Activated CD4-positive, CD25-positive, alpha-beta regulatory T cell treated with anti-CD3 and anti-CD28 coated beads, Interleukin-2, amount 50 U/mL, for 72 hours (primary cell): ENCODE data around the gene ADAMTS15.
"Not testable (repeated sequence)": the region's sequence is repeated elsewhere in the genome, so short reads cannot be mapped to it uniquely, and the experiment has no call there.

ENCODE experiments used
- DNase-seq: peaks from one replicate; pipeline ENCODE4 v3.0.0; 2021

Gene ADAMTS15

GRCh38 chr11:130436171-130436570 is 12.3 kb upstream of the ADAMTS15 start:
- DNase-seq = no peak

- DNase-seq = no peak
Observed at GRCh38 chr11:130437848-130438247, 10.6 kb upstream of the ADAMTS15 start.

GRCh38 chr11:130438401-130439159 is 9.9 kb upstream of the ADAMTS15 start:
- not testable (repeated sequence) for DNase-seq

- DNase-seq = no peak
Observed at GRCh38 chr11:130439160-130439519, 9.3 kb upstream of the ADAMTS15 start.

DNA sequence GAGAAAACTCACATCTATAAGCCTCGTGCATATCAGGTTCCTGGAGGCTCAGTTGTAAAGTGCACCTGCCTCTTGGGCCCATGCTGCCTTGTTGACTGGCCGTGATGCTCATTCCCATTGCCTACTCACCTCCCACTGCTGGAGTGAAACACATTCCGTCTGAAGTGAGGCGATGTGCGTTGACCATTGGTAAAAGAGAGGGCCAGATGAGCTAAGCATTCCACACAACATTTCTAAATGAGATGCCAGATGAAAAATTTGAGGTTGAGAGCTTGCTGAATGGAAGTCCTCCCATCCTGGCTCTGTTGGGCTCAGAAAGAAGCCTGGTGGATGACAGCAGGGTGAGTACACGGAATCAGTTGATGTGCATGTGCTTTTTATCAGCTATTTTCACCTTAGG is 8.6 kb upstream of the ADAMTS15 start:
- DNase-seq = no peak

GRCh38 chr11:130441719-130442118 is 6.7 kb upstream of the ADAMTS15 start:
- no peak for DNase-seq

- no peak for DNase-seq
Observed at GRCh38 chr11:130442737-130443136, 5.7 kb upstream of the ADAMTS15 start.

GRCh38 chr11:130445788-130446187 is 2.7 kb upstream of the ADAMTS15 start:
- no peak for DNase-seq

DNA sequence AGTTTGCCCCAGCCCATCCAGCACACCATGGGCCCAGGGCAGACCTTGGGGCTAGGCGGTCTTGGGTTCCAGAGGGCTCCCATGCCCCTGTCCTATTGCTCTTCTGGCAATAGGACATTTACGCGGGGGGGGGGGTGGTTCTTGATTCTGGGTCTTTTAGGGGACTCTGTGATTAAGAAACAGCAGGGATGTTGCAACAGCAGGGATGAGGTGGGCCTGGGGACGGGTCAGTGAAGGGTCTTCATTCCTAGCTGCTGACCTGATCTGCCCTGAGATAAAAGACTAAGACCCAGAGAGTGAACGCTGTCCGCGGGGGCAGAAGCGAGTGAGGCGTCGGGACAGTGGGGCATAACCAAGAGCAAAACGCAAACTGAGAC is 418 bp upstream of the ADAMTS15 start:
- DNase-seq = no peak

GRCh38 chr11:130449310-130449990 is 1.0 kb downstream of the ADAMTS15 start:
- DNase-seq = no peak

DNA sequence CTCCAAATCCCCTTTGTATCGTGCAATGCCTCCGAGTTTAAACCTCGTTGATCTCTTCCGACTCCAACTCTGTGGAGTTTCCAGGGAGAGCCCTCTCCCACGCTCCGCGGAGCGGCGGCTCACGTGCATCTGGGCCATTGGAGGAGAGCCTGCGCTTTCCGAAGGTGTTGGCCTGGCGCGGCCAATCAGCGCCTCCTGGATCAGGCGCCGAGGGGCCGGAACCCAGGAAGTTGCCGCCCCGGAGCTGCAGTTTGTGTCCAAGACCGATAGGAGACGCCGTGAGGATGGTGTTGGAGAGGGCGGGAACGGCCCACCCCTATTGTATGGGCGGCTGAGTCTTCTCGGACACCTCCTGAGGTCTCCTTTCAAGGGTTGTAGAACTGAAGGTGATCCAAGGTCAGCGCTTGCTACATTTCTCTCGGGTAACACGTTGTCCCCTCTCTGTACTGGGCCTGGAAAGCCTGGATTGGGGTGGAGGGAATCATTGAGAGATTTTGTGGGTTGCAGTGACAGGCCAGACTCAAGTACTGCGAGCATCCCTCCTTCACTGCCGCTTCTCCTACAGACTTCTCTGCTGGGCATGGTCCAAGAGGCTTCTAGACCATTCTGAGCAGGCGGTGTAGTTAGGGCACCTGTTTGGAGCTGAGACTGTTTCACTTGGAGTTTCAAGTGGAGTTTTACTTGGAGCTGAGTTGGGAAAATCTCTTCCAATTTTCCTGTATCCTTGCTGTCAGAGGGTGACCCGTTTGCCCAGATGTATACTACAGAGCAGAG is 1.7 kb downstream of the ADAMTS15 start:
- no peak for DNase-seq

GRCh38 chr11:130451231-130452019 is 3.0 kb downstream of the ADAMTS15 start:
- no peak for DNase-seq

DNA sequence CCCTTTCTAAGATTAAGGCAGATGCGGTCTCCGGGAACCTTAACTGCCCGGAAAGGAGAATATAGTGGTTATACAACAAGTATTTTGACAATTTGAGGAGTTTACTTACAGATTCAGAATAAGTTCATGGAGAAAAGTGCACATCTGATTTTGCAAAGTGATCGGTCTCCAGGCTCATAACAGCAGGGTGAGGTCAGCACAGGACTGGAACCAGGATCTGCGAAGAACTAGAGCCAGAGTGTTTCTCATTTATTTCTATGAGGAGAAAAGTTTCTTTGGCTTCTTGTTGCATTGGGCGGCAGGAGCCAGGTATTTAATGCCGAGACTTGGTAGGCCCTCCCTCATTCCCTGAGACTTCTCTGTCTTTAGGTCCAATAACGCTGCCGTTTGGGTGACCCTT is 3.7 kb downstream of the ADAMTS15 start:
- DNase-seq = no peak

DNA sequence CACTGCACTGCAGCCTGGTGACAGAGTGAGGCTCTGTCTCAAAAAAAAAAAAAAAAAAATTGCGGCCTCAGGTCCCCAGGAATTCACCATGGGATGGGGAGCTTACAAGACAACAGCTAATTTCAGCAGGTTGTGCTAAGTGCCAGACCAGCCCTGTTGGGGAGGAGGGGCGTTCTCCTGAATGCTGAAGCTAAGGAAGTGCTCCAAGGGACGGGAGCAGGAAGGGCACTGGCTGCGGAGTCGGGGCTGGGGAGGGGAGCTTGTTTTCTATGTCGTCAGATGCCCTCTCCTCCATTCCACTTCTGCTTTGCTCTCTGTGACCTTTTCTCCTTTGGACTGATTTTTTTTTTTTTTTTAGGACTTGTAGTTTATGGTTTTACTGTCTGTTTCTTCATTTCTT is 4.5 kb downstream of the ADAMTS15 start:
- no peak for DNase-seq

DNA sequence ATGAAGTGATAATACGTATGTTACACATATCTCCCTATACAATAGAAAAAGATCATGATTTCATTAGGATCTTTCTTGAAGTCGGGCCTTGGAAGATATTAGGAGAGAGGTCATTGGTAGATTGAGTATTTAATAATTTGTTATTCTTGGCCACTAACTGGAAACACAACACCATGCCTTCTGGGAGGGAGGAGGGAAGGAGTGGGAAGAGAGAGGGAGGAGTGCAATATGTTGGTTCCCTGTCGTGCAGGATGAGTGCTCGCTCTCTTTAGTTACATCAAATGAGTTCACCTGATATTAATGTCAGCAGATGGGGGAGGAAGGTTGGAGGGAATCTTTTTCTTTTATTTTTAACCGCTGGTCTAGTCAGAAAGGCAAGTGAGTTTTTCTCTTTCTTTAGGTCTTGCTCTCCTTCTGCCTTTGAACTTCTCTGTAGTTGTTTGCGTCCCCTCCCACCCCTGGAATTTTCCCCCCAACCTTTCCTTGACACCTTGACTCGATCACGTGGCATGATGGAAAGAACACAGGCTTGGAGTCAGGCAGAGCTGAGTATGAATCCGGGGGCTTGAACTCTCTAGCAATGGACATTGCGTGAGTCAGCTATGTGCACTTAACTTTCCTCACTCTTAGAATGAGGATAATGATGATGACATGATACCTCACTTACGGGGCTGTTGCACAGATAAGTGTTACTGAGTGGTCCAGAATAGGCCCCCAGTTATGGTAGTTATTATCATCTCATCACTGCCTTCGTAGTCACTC is 6.2 kb downstream of the ADAMTS15 start:
- no peak for DNase-seq

DNA sequence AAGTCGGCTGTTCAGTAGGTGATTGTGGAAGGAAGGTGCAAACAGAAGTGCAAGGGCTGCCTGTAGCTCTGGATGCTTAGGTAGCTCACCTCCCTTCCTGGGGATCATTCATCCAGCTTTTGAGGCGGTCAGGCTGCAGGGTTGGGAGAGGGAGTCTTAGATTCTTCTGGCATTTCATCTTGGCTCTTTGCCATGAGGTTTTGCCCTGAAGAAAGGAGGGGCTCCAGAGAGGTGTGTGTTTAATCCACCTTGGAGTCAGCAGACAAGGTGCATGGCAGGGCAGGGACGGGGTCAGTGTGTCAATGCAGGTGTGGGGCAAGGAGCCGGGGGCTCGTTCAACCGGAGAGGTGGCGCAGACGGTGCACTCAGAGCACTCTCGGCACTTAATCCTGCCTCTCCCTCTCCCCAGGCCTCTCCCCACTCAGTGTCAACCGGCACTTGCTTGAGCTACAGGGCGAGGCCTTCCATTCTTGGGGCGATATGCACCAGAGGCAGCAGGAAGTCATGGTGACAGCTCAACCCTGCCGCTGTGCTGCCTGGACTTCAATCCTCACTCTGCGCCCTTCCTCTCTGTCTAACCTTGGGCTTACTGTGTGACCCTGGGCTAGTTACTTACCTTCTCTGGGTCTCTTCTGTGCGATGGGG is 7.2 kb downstream of the ADAMTS15 start:
- no peak for DNase-seq

GRCh38 chr11:130456286-130456685 is 7.8 kb downstream of the ADAMTS15 start:
- no peak for DNase-seq

DNA sequence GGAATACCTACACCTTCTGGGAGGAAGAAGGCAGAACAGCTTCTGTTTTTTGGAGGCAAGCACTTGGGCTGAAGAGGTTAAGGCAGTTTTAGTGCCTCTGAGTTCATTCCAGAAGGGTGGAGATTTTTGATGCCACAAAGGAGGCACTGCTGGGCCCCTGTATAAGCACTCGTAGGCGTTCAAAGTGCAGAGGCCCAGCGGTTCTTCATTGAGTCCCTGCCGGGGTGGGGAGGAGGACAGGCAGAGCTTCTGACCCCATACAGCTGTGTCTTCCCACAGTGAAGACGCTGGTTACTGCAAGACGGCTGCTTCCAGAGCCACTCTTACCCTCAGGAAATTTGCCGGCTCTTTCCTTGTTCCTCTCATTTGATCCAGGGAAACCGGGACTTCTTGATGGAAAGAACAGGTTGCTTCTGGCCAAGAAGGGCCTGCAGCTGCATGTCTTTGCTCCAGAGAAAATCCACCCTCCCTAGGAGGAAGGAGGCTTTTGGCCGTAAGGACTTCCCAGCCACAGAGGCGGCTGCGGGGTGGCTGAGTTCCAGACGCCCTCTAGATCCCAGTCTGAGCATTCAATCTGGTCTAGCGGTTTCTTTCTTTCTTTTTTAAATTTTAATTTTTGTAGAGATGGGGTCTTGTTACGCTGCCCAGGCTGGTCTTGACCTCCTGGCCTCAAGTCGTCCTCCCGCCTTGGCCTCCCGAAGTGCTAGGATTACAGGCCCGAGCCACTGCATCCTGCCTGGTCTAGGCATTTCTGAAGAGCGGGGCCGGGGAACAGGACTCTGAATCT is 9.4 kb downstream of the ADAMTS15 start:
- DNase-seq = no peak

GRCh38 chr11:130458410-130458729 is 9.9 kb downstream of the ADAMTS15 start:
- no peak for DNase-seq

GRCh38 chr11:130459521-130459920 is 11.1 kb downstream of the ADAMTS15 start:
- no peak for DNase-seq
